HG02943 (cell line): ENCODE results near the gene MFNG.
"Not testable (repeated sequence)": the region's sequence is repeated elsewhere in the genome, so short reads cannot be mapped to it uniquely, and the experiment has no call there.

ENCODE experiments used
- ATAC-seq: cut with Tn5 transposase; IDR thresholded peaks from one replicate; pipeline ENCODE4 v1.9.1; 2021; ENCODE audit warnings: mild to moderate bottlenecking, low read depth, moderate library complexity; ENCODE audit not compliant: unreplicated experiment

The MFNG gene

GRCh38 chr22:37486224-37486845, at the start of gene MFNG:
MFNG (minus strand) TSS chr22:37486384; CDS start chr22:37486177, 207 bp downstream.
- no peak for ATAC-seq

GRCh38 chr22:37535159-37535558, 49.0 kb upstream of the MFNG start:
- no peak for ATAC-seq

GRCh38 chr22:37534445-37534844, 48.3 kb upstream of the MFNG start:
- ATAC-seq, result no peak

GRCh38 chr22:37533995-37534394, 47.8 kb upstream of the MFNG start:
- ATAC-seq, result no peak

GRCh38 chr22:37529652-37530345, 43.6 kb upstream of the MFNG start:
- no peak for ATAC-seq

- not testable (repeated sequence) for ATAC-seq
Measured at GRCh38 chr22:37527952-37528351, 41.8 kb upstream of the MFNG start.

- ATAC-seq, result not testable (repeated sequence)
Measured at GRCh38 chr22:37527081-37527752, 41.0 kb upstream of the MFNG start.

- ATAC-seq, result no peak
Measured at GRCh38 chr22:37526376-37526775, 40.2 kb upstream of the MFNG start.

GRCh38 chr22:37525746-37526350, 39.7 kb upstream of the MFNG start:
- no peak for ATAC-seq

- ATAC-seq, result no peak
Measured at GRCh38 chr22:37525073-37525745, 39.0 kb upstream of the MFNG start.

GRCh38 chr22:37522482-37522881, 36.3 kb upstream of the MFNG start:
- ATAC-seq, result no peak

- no peak for ATAC-seq
Measured at GRCh38 chr22:37521236-37521739, 35.1 kb upstream of the MFNG start.

GRCh38 chr22:37520776-37521191, 34.6 kb upstream of the MFNG start:
- no peak for ATAC-seq

GRCh38 chr22:37519268-37520195, 33.3 kb upstream of the MFNG start, which contains the start of gene CARD10:
CARD10 (minus strand) TSS chr22:37519415; CDS start chr22:37519200, 215 bp downstream.
- ATAC-seq, result no peak

- no peak for ATAC-seq
Measured at GRCh38 chr22:37518509-37519267, 32.5 kb upstream of the MFNG start.

GRCh38 chr22:37517826-37518450, 31.8 kb upstream of the MFNG start:
- ATAC-seq, result no peak

GRCh38 chr22:37516456-37516855, 30.3 kb upstream of the MFNG start:
- no peak for ATAC-seq

GRCh38 chr22:37515901-37516300, 29.7 kb upstream of the MFNG start:
- ATAC-seq, result no peak
